Fibroblast of skin of left biceps (primary cell): ENCODE data around the gene CCDC158.
"Not testable (repeated sequence)": the region's sequence is repeated elsewhere in the genome, so short reads cannot be mapped to it uniquely, and the experiment has no call there.

Experiments used
- DNase-seq, 2 experiments: peaks; one replicate each; pipeline ENCODE4 v3.0.0-alpha.2; 2013; ENCODE audit warnings: low read depth in 2 of 2

Gene CCDC158

DNA sequence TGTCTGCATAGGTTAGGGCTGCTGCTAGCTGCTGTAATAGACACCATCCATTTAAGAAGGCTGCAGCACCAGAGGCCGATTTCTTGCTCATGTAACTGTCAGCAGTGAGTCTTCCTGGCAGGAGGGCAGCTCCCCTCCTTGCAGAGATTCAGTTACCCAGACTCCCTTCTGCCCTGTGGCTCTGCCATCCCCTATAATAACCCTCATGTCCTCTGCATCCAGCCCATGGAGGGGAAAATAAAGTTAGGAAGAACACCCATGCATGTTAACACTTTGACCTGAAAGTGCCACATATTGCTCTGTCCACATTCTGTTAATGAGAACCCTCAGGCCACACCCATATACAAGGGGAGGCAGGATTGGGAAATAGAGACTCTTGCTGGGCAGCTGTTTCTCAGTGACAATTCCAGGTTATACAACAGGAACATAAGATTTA lies 109.0 kb downstream of the CCDC158 start:
- DNase-seq = no peak

DNA sequence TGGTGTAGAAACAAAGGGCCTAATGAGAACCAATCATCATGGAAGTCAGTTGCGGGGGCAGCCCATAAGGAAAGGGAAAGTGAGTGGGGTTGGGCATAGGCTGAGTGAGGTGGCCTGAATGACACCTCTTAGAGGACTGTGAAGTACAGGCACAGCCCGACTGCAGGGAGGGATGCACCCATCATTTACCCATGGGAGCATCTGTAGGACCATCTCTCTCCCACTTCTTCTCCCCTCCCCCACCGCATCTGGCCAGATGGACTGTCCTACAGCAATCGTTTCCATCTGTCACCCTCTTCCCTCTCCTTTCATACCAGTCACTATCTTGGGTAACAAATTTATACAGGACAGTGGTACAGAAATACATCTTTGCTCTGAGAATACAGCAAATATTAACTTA lies 110.3 kb downstream of the CCDC158 start:
- DNase-seq = no peak

DNA sequence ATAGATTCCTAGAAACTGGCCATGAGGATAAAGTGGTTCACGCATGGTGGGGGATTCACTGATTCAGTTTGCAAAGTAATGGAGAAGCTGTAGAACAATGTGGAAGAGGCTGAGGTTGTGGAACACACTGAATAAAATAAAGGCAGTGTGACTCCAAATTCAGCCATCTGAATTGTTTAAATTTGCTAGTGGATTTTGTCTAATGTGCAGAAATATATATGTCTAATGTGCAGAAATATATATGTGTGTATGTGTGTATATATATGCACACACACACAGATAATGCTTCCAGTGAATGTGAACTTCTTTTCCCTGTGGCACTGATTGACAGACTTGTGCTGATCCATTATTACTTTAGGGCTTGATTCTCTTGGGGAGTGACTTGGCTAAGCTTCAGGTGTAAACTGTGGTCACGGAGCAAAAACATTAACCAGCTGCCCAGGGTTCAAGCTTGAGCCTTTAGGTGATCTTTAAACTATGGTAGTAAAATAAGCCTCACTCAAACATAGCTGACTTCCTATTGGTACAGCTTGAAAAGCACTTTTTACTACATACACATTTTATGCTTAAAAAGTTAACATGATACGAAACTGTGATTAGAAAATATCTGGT lies 110.9 kb downstream of the CCDC158 start:
- no peak for DNase-seq

DNA sequence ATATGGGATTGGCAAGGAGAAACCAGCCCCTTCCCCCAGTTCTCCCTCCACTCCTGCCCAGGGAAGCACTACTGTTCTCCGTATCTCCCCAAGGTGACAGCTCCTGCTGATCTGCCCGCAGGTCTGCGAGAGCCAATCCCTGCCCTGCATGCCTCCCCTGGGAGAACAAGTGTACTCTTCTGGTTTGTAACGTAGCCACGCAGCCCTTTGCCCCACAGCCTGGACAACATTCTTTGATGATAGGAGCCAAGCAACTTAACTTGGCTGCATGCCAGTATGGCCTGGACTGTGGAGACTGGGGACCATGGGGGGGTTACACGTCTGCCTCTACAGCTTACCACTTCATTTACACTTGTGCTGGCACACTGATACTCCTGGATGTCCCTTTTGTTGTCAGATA lies 112.4 kb downstream of the CCDC158 start:
- no peak for DNase-seq

DNA sequence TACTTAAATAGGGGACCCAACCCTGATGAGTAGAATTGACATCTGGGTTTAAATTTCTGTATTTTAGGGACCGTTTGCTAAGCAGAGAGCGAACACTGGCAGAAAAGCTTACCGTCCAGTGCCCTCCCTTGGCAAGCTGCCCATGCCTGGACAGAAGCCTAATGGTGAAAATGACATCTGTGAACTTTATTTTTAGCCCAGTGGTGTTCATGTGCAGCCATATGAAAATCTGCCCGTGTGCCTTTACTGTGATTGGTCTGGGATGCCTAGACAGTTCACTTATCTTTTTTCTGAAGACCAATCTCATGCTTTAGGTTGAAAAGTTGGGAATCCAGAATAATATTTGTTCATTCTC lies 113.3 kb downstream of the CCDC158 start:
- no peak for DNase-seq

DNA sequence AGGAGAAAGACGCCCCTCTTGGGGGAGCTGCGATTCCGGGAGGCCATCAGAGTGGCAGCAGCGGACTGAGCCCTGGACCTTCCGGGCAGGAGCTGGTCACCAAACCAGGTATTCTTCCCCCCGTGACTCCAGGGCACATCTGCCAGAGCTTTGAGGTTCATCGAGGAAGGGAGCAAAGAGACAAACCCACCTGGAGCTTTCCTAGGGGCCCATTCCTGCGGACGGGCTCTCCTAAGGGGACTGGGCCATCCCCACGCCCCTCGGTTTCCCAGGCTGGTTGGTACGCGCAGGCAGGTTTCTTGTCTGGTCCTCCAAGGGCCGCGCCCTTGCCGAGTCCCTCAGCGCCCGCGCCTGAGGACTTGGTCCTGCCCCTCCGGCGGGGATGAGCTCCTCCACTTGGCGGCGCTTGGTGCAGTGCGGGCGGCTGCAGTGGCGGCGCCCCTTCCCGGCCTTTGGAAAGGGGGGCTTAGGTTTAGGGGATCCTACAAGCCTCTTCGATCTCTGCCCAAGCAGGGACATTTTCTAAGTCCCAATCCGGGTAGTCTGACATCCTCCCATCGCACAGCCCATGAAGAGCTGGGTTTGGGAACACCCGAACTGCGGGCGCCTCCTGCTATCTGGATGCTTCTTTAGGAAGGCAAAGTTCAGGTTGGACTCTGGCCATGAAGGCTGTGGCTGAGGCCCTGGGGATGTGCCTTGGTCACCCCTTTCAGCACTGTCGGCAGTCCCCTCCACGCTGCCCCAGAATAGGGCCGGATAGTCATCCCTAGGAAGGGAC lies 113.9 kb downstream of the CCDC158 start:
- DNase-seq = peak in 1 of 2 experiments; percentile 3

DNA sequence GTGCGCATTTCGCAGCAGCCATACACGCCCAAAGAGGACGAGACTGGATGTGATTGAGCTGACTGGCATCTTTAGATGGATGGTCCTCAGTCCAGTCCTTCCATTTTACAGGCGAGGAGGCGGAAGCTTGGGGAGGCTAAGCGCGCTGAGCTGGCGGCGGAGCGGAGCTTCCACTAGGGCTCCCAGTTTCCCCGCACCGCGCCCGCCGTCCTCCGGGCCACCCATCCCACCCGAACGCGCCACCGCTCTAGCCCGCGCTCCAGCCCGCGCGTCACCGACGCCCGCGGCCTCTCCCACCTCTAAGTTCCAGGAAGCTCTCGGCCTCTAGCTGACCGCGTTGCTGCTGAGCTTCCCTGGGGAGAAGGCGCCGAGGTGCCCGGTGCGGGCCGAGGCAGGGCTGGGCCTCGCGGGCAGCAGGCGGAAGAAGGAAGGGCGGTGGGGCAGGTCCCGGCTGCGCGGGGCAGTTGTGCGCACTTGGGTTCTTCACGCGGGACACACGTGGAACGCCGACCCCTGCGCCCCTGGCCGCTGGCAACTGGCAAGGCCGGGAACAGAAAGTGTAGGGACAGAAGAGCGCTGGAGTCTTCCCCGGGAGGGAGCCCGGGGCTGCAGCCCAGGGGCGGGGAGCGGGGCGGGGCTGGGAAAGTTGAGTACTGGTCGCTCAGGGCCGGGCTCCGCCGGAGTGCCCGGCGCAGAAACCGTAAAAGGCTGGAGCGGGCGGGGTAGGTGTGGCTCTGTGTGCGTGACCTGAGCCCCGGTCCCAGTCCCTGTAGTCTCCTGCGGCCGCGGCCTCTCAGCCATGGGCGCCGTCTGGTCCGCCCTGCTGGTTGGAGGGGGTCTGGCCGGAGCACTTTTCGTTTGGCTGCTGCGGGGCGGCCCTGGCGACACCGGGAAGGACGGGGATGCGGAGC lies 114.7 kb downstream of the CCDC158 start, which contains the start of gene STBD1:
Gene STBD1, plus strand, starts transcription at position 763 of the 911 bp plus-strand sequence. Its CDS starts 37 bp downstream, at position 800.
- peak in 1 of 2 experiments; percentile 18 for DNase-seq

DNA sequence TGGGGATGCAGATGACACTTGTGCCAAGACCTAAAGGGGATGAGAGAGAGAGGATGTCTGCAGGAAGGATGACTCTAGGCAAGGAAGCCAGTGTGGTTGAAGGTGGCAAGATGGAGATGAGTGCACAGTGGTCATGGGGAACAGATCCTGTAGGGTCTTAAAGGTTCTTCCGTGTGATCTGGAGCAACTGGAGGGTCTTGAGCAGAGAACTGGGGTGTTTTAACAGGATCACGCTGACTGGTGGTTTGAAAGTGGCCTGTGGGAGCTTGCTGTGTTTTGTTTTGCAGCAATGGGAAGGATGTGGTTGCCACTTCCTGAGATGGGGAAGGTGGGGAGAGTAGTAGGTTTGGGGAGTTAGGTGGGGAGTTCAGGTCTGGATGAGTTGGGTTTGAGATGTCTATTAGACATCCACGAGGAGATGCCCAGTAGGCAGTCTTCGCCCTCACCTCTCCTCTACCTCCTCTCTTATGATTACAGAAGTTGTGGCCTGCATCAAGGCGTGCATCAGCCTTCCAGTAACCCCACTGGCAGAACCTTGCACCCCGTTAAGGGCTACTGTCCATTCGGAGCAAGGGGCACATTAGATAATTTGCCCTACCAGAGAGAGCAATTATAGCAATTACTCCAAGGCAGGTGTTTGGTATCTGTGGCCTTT lies 115.8 kb downstream of the CCDC158 start:
- no peak for DNase-seq

DNA sequence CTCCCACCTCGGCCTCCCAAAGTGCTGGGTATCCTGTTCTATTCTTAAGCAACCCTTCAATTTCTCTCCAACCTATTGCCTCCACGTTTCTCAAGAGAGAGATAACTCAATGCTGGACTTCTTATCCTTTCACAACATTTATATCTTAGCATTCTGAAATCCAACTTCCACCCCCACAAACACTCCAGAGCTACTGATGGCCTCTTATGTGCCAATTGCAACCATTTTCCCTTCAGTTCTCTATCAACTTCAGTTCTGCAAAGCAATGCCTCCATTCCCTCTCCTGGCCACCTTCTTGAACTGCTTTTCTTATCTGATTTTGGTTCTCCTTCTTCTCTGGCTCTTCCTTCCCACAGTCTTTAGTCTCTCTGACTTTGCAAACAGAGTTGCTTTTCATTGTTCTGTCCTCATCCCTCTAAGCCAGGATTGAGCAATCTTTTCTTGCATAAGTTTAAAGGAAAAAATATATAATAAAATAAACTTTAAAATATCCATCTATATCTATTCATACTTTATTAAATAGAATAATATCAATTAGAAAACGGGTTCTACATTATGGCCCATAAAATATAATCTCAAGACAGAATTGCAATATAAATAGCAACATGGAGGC lies 118.0 kb downstream of the CCDC158 start:
- DNase-seq = no peak

DNA sequence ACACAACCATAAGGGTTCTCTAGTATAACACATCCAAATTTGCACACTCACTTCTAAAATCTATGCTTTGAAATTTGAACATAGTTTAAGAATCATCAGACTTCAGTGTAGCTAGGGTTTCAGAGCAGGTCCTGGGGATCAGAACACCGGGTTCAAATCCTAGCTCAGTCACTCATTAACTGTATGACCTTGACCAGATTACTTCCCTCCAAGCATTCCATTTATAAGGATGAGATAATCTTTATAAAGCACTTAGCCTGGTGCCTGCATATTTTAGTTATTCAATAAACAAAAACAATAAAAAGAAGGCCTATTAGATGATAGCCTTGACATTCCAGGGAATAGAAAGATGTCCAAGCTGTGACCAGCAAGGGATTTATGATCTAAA lies 119.2 kb downstream of the CCDC158 start:
- no peak for DNase-seq

DNA sequence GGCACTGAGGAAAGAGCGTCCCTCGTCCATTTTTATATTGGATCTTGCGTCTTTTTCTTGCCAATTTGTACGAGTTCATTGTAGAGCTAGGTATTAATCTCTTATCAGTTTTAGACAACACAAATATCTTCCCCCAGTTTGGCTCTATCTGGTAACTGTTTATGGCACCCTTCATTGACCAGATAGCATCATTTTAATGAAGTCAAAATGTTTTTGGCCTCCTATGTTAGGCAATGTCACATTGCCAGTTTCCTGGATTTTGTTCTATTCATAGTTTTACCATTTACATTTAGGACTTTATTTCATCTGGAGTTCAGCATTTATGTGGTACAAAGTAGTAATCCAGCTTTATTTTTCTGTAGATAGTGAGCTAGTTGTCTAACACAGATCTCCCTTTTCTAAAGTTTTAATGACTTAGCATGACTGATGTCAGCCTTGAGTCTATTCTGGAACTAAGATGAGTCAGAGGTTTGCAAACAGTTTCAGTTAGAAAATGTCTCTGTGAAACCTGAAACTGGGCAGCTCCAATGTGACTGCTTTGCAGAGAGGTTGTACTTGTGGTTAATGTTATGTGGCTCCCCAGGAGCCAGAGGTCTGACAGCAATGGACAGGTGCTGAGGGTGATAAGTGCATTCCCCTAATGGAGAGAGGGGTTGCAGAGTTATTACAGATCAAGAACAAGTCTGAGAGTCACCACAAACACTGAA lies 119.7 kb downstream of the CCDC158 start:
- peak in 1 of 2 experiments; percentile 19 for DNase-seq

DNA sequence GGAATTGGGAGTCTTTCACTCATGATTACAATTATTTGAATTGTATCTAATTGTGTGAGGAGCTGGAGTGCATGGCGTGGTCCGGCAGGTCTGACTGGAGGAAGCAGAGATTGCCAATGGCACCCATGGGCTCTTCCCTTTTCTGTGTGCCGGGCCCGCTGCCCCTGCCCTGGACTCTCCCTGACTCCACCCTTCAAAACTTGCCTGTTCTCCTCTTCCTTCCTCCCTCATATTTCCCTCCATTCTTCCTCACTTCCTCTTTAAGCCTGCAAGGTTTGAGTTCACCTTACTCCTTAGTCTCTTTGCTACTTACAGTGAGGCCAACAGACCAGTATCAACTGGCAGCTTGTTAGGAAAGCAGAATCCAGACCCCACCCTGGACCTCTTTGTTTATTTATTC lies 120.9 kb downstream of the CCDC158 start:
- no peak for DNase-seq

DNA sequence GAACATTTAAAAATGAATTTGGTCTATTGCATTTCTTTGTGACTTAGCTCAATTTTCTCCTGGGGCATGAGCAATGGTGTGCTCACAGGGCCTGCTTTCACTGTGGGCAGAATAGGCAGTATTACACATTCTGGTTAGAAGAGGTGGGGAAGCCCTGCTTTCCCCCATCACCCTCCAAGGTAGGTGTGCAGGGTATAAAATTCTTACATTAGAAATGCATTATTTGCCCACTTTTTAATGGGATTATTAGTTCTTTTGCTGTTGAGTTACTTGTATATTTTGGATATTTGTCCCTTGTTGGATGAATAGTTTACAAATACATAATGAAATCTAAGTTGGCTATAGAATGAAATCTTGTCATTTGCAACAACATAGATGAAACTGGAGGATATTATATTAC lies 122.7 kb downstream of the CCDC158 start:
- DNase-seq = no peak

DNA sequence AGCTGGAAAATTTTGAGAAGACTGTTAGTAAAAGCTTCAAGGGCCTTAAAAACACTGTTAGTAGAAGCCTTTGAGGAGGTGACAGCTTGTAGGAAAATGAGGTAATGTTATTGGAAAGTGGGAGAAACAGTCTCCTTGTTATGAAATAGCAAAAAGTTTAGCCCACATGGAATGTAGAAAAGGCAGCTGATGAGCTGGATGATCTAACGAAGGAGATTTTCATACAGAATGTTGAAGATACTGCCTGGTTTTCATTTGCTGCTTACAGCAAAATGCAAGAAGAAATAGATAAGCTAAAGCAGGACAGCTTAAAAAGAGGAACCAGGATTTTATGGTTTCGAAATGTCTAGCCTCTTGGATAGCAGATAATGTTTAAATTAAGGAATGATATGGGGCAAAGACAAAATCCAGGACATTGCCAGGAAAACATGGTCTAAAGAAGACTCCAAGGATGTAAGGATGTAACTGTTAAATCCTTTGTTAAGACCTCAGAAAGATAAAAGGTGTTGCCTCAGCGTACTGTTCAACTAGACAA lies 124.6 kb downstream of the CCDC158 start:
- no peak for DNase-seq

DNA sequence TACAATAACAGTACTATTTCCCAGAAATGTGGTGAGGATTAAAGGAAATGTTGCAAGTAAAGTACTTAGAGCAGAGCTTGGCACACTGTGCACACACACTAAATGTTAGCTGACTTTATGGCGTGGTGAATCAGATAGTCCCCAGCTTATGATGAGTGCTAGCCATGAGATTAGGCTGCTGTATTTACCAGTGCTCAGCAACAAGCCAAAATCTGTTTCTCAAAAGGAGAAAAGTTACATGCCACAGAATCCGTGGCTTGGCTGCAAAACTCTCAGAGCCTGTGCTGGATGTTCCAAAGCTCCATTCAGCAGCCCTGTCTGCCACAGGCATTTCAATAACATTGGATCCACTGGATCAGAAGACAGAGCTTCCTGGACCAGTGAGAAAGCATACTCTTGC lies 127.2 kb downstream of the CCDC158 start:
- DNase-seq = no peak

DNA sequence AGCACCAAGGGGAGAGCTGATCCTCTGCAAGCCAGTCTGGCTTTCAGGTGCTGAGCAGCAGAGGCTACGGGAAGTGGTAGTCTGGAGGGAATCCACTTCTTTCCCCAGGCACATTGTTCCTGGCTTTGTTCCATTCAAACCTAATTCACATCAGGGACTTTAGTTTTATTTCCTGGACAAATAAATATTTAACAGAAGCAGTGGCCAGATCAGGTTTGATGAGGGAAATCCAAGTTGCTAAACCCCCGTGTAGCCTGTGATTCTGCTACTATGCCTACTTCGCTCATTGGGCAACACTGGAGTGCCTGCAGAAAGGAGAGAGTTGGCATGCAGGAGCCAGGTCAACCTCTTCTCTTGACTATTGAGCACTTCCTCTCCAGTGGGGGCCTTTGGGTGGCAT lies 128.2 kb downstream of the CCDC158 start:
- no peak for DNase-seq

DNA sequence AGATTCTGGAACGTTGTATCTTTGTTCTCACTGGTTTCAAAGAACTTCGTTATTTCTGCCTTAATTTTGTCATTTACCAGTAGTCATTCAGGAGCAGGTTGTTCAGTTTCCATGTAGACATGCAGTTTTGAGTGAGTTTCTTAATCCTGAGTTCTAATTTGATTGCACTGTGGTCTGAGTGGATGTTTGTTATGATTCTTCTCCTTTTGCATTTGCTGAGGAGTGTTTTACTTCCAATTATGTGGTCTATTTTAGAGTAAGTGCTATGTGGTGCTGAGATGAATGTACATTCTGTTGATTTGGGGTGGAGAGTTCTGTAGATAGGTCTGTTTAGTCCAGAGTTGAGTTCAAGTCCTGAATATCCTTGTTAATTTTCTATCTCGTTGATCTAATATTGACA lies 133.1 kb downstream of the CCDC158 start:
- not testable (repeated sequence) for DNase-seq

DNA sequence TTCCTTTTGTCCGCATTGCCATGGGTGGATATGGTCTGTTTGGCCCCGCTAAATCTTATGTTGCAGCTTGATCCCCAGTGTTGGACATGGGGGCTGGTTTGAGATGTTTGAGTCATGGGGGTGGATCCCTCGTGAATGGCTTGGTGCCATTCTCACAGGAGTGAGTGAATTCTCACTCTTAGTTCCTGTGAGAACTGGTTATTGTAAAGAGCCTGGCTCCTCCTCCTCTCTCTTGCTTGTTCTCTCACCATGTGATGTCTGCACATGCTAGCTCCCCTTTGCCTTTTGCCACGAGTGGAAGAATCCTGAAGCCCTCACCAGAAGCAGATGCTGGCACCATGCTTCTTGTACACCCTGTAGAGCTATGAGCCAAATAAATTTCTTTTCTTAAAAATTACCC lies 137.0 kb downstream of the CCDC158 start:
- no peak for DNase-seq

DNA sequence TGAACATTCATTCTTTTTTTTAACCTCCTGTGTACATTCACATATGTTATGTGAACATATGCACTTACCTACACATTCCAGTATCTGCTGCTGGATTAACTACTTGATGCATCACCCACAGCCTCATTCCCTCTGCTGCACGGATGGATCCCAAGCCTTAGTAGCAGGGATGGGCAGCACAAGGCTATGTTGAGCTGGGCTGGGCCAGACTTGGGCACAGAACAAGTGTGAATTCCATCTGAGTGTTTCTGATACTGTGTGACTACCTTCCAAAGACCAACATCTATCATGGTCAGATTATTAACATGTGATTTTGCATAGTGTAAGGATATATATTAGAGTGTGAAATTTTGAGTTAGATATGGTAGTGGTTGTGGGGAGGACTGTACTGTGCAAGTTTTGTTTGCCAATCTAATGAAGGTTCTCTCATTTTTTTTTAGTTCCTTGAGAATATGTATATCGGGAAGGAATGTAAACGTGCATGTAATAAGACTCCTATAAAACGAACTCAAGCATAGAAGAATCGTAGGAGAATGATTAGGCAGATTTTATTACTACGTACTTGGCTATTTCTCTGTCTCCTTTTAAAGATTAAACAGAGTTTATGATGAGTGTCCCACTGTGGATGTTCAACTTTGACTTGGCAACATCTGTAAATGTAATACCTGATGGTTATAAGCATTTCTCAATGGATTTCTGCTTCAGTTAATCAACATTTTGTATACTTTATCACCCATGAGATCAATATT lies 137.8 kb downstream of the CCDC158 start:
- DNase-seq = no peak

DNA sequence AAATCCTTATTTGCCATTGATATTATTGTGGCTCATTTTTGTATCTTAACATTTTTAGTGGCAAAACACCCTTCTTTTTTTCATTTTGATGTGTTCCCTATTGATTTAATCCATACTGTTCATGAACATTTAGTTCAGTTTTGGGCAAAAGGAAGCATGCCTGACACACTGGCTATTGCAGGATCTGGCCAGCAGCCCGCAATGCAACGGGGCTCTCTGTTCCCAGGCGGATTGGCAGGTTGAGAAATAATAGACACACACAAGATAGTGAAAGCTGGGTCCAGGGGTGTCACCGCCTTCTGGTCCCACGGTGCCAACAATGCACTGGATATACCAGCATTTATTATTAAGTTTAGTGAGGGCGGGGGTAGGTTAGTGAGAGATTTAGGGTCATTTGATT lies 139.3 kb downstream of the CCDC158 start:
- DNase-seq = not testable (repeated sequence)
